Ishikawa (cell line): Measurements from ENCODE around the gene KCNQ5.

Experiments used
- CEBPB ChIP-seq: IDR thresholded peaks from 2 replicates; pipeline ENCODE4 v1.6.1; 2012
- CREB1 ChIP-seq: IDR thresholded peaks from 2 replicates; pipeline ENCODE4 v1.6.1; 2012; ENCODE audit warnings: low read depth
- EGR1 ChIP-seq: IDR thresholded peaks from 2 replicates; pipeline ENCODE4 v1.6.1; 2012
- EP300 ChIP-seq: IDR thresholded peaks from 2 replicates; pipeline ENCODE4 v1.6.1; 2012; ENCODE audit warnings: borderline replicate concordance
- FOXM1 ChIP-seq: IDR thresholded peaks from 2 replicates; pipeline ENCODE4 v1.6.1; 2012; ENCODE audit warnings: low read depth, borderline replicate concordance
- NFIC ChIP-seq: IDR thresholded peaks from 2 replicates; pipeline ENCODE4 v1.6.1; 2012
- RAD21 ChIP-seq: IDR thresholded peaks from 2 replicates; pipeline ENCODE4 v1.6.1; 2012; ENCODE audit warnings: low read depth
- TAF1 ChIP-seq: IDR thresholded peaks from 2 replicates; pipeline ENCODE4 v1.6.1; 2012; ENCODE audit warnings: low read depth, mild to moderate bottlenecking
- TCF12 ChIP-seq: IDR thresholded peaks from 2 replicates; pipeline ENCODE4 v1.6.1; 2012; ENCODE audit warnings: low read depth
- TEAD4 ChIP-seq: IDR thresholded peaks from 2 replicates; pipeline ENCODE4 v1.6.1; 2012
- USF1 ChIP-seq: IDR thresholded peaks from 2 replicates; pipeline ENCODE4 v1.6.1; 2012
- YY1 ChIP-seq: IDR thresholded peaks from 2 replicates; pipeline ENCODE4 v1.6.1; 2012; ENCODE audit warnings: low read depth
- ZBTB7A ChIP-seq: IDR thresholded peaks from 2 replicates; pipeline ENCODE4 v1.6.1; 2012; ENCODE audit warnings: low read depth
- TF ChIP-seq, protein P1 (sequence below): IDR thresholded peaks from 2 replicates; pipeline ENCODE4 v1.6.1; 2012
- TF ChIP-seq, protein P2 (sequence below): IDR thresholded peaks from 2 replicates; pipeline ENCODE4 v1.6.1; 2012; ENCODE audit warnings: low read depth, mild to moderate bottlenecking

KCNQ5 gene

GRCh38 chr6:72975352-72975752 is 353.5 kb downstream of the KCNQ5 start:
- TF ChIP-seq FOXM1 = no peak
- no peak for TF ChIP-seq NFIC
- TF ChIP-seq, protein P1, sequence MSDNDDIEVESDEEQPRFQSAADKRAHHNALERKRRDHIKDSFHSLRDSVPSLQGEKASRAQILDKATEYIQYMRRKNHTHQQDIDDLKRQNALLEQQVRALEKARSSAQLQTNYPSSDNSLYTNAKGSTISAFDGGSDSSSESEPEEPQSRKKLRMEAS = no peak
- TF ChIP-seq TEAD4 = no peak
- TF ChIP-seq CREB1 = no peak
- TF ChIP-seq YY1 = no peak
- no peak for TF ChIP-seq RAD21
- no peak for TF ChIP-seq EP300
- no peak for TF ChIP-seq TAF1
- no peak for TF ChIP-seq EGR1
- TF ChIP-seq, protein P2, sequence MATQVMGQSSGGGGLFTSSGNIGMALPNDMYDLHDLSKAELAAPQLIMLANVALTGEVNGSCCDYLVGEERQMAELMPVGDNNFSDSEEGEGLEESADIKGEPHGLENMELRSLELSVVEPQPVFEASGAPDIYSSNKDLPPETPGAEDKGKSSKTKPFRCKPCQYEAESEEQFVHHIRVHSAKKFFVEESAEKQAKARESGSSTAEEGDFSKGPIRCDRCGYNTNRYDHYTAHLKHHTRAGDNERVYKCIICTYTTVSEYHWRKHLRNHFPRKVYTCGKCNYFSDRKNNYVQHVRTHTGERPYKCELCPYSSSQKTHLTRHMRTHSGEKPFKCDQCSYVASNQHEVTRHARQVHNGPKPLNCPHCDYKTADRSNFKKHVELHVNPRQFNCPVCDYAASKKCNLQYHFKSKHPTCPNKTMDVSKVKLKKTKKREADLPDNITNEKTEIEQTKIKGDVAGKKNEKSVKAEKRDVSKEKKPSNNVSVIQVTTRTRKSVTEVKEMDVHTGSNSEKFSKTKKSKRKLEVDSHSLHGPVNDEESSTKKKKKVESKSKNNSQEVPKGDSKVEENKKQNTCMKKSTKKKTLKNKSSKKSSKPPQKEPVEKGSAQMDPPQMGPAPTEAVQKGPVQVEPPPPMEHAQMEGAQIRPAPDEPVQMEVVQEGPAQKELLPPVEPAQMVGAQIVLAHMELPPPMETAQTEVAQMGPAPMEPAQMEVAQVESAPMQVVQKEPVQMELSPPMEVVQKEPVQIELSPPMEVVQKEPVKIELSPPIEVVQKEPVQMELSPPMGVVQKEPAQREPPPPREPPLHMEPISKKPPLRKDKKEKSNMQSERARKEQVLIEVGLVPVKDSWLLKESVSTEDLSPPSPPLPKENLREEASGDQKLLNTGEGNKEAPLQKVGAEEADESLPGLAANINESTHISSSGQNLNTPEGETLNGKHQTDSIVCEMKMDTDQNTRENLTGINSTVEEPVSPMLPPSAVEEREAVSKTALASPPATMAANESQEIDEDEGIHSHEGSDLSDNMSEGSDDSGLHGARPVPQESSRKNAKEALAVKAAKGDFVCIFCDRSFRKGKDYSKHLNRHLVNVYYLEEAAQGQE = no peak
- TF ChIP-seq USF1 = no peak
- no peak for TF ChIP-seq TCF12
- TF ChIP-seq CEBPB = no peak
- TF ChIP-seq ZBTB7A = no peak

- no peak for TF ChIP-seq EP300
- no peak for TF ChIP-seq CEBPB
- TF ChIP-seq EGR1 = no peak
- no peak for TF ChIP-seq USF1
- no peak for TF ChIP-seq CREB1
- TF ChIP-seq NFIC = no peak
- TF ChIP-seq TAF1 = no peak
- TF ChIP-seq FOXM1 = no peak
- no peak for TF ChIP-seq YY1
- TF ChIP-seq, protein P1 = no peak
Observed at GRCh38 chr6:72976484-72976883, 354.6 kb downstream of the KCNQ5 start.

GRCh38 chr6:72977114-72977513 is 355.2 kb downstream of the KCNQ5 start:
- TF ChIP-seq, protein P2 = no peak
- TF ChIP-seq FOXM1 (no peak), TEAD4 (no peak)

GRCh38 chr6:72984981-72985665 is 363.3 kb downstream of the KCNQ5 start:
- TF ChIP-seq, protein P2 = no peak
- TF ChIP-seq TAF1 = no peak
- no peak for TF ChIP-seq FOXM1
- no peak for TF ChIP-seq CEBPB
- TF ChIP-seq ZBTB7A = no peak

GRCh38 chr6:72987301-72987700 is 365.4 kb downstream of the KCNQ5 start:
- TF ChIP-seq YY1 = no peak
- TF ChIP-seq, protein P1 = no peak
- TF ChIP-seq EGR1 = no peak
- TF ChIP-seq FOXM1 = no peak
- no peak for TF ChIP-seq NFIC
